GM04503 (cell line): ENCODE data around the gene TRIM16.
"Not testable (repeated sequence)": the region's sequence is repeated elsewhere in the genome, so short reads cannot be mapped to it uniquely, and the experiment has no call there.

Experiments used
- DNase-seq: peaks from one replicate; pipeline ENCODE4 v3.0.0-alpha.2; 2012; ENCODE audit warnings: low read depth

Gene TRIM16

GRCh38 chr17:15615850-15616249 is 68.3 kb downstream of the TRIM16 start:
- not testable (repeated sequence) for DNase-seq

GRCh38 chr17:15613111-15613510 is 71.0 kb downstream of the TRIM16 start:
- DNase-seq: not testable (repeated sequence)

GRCh38 chr17:15592960-15593359 is 91.2 kb downstream of the TRIM16 start:
- DNase-seq: not testable (repeated sequence)

GRCh38 chr17:15591986-15592385 is 92.1 kb downstream of the TRIM16 start:
- DNase-seq: not testable (repeated sequence)

- not testable (repeated sequence) for DNase-seq
These were observed 93.3 kb downstream of the TRIM16 start for GRCh38 chr17:15590844-15591243.

- not testable (repeated sequence) for DNase-seq
These were observed 94.3 kb downstream of the TRIM16 start for GRCh38 chr17:15589544-15590536.

GRCh38 chr17:15588017-15588416 is 96.1 kb downstream of the TRIM16 start:
- DNase-seq: not testable (repeated sequence)

- not testable (repeated sequence) for DNase-seq
These were observed 100.8 kb downstream of the TRIM16 start for GRCh38 chr17:15583313-15583712.

- not testable (repeated sequence) for DNase-seq
These were observed 102.6 kb downstream of the TRIM16 start for GRCh38 chr17:15581462-15581861.
